ENCODE results near the gene ZCCHC24.

Gene ZCCHC24

DNA sequence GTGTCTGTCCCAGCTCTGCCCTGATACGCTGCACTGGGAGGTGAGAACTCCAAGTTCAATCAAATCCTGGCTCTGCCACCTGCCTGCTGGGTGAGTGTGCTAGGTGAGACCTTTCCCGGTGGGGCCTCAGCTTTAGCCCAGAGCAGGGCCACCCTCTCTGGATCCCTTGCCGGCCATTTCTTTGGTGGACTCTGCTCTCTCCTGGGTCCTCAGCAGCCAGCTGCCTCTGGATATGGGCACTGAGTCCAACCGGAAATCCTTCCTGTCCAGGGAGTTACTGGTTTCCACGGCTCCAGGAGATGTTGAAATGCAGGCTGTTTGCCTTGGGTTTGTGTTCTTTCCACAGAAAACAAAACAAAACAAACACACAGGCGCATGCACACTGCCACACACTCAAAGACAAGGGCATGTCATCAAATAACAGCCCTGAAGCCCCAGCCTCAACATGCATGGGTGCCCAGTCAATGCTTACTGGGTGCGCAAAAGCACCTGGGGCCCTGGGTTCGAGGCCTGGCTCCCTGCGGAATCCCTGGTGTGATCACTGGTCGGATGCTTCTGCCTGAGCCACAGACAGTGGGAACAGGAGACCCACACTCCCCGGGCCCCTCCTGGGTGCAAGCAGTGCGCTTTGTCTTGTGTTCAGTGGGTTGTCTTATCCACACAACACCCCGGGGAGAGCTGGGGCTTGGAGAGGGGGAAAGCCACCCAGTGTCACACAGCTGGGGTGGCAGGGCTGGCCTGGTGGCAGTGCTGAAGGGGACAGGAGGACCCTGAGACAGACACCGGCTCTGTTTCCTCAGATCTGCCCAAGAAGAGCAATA, 65.1 kb downstream of the ZCCHC24 start:
- no peak for DNase-seq

DNA sequence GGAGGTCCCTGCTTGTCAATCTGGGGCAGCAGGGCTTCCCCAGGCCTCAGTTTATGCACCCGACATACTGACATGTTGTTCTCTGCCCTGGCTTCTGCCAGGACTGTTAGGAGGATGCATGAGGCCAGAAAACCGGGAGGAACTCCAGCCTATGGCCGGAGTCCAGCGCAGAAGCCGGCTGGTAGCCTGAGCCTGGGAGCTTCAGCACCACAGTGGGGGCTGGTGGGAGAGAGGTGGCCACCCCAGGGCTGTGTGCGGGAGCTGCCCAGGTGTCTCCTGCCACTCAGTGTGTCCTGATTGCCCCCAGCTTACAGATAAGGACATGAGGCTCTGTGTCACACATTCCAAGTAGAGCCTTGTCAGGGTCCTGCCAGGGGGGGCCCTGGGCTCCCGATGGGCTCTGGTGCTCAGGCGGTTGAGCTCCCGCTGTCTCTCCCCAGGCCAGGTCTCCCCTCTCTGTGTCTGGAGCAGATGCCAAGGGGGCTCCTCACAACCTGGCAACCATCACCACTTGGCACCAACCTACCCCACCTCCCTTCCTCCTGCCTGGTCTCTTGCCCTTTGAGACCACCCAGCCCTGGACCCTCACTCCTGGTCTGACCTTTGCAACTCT, 65.8 kb downstream of the ZCCHC24 start:
- no peak for DNase-seq

DNA sequence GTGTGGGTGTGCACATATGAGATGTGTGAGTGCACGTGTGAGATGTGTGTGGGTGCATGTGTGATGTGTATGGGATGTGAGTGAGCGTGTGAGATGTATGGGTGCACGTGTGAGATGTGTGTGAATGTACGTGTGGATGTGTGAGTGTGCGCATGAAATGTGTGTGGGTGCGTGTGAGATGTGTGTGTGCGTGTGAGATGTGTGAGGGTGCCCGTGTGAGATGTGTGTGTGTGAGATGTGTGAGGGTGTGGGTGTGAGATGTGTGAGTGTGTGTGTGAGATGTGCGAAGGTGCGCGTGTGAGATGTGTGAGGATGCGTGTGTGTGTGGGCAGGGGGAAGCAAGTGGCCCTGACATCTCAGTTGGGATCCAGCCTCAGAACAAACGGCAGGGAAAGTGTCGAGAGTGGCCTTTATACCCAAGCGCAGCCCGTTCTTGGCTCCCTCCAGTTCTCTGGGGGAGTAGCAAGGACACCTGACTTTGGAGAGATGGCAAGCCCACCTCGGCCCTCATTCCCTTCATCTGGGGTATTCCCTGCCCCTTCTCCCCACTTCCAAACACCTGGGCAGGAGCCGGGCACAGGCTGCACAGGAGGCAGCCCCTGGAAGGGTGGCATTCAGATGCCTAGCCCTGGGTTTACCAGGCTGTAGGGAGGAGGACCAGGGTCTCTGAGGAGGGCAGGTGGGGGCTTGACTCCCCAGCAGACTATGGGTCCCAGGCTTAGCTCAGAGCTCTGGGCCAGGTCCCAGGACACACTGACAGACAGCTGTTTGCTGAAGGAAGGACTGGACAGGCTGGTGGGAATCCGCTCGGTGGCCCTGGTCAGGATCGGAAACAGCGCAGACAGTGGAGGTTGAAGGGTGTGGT, 66.5 kb downstream of the ZCCHC24 start:
- no peak for DNase-seq

DNA sequence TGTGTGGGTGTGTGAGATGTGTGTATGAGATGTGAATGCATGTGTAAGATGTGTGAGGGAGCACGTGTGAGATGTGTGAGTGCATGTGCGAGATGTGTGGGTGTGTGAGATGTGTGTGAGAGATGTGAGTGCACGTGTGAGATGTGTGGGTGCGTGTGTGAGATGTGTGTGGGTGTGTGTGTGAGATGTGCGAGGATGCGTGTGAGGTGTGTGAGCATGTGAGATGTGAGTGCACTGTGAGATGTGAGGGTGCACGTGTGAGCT, 67.1 kb downstream of the ZCCHC24 start:
- no peak for DNase-seq

DNA sequence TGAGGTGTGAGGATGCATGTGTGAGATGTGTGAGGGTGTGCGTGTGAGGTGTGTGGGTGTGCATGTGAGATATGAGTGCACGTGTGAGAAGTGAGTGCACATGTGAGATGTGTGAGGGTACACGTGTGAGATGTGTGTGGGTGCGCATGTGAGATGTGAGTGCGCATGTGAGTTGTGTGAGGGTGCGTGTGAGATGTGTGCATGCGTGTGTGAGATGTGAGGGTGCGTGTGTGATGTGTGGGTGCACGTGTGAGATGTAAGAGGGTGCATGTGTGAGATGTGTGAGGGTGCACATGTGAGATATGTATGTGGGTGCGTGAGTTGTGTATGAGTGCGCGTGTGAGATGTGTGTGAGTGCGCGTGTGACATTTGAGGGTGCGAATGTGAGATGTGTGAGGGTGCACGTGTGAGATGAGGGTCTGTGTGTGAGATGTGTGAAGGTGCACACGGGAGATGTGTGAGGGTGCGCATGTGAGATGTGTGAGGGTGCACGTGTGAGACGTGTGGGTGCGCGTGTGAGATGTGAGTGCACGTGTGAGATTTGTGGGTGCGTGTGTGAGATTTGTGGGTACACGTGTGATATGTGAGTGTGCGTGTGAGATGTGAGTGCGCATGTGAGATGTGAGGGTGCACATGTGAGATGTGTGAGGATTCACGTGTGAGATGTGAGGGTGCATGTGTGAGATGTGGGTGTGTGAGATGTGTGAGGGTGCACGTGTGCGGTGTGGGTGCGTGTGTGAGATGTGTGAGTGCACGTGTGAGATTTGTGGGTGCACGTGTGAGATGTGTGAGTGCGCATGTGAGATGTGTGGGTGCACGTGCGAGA, 67.7 kb downstream of the ZCCHC24 start:
- DNase-seq, result no peak

DNA sequence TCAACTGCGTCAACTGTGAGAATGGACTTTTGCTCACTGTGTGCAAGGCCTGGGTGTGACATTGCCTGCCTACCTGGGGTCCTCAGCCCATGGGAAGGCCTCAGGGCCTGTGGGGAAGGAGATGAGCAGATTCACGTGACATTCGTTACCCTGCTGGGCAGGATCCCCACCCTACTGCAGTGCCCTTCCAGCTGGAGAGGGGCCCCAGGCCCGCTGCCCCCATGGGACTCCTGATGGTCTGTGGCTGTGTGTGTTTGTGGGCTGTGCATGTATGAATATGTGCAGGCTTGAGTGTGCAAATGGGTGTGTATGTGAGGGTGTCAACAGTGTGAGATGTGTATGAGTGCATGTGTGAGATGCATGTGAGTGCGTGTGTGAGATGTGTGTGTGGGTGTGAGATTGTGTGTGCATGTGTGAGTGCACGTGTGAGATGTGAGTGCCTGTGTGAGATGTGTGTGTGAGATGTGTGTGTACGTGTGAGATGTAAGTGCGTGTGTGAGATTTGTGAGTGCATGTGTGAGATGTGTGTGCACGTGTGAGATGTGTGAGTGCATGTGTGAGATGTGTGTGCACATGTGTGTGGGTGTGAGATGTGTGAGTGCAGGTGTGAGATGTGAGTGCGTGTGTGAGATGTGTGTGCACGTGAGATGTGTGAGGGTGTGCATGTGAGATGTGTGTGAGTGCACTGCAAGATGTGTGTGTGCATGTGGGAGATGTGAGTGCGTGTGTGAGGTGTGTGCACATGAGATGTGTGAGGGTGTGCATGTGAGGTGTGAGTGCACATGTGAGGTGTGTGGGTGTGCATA, 68.5 kb downstream of the ZCCHC24 start:
- no peak for DNase-seq

DNA sequence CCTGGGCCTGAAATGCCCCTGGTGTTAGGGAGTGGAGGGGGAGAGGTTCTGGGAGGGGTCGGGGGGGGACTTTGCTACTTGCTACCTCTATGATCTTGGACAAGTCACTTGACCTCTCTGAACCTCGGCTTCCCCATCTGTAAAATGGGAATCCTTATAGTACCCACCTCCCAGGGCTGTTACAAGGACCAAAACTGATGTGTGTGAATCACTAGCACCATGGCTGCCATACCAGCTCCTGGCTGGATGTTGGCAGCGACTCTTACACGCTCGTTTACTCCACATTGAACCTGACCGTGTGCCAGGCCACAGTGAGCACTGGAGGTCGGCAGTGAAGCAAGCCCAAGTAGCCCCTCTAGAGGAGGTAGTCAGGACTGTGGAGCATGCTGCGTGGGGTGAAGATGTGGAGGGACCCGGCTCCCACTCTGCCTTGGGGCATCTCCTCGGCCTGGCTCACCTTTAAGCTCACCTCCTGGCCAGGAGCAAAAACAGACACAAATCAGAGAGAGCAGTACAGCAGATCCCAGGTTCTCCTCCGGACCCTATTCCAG, 69.3 kb downstream of the ZCCHC24 start:
- DNase-seq, result no peak

DNA sequence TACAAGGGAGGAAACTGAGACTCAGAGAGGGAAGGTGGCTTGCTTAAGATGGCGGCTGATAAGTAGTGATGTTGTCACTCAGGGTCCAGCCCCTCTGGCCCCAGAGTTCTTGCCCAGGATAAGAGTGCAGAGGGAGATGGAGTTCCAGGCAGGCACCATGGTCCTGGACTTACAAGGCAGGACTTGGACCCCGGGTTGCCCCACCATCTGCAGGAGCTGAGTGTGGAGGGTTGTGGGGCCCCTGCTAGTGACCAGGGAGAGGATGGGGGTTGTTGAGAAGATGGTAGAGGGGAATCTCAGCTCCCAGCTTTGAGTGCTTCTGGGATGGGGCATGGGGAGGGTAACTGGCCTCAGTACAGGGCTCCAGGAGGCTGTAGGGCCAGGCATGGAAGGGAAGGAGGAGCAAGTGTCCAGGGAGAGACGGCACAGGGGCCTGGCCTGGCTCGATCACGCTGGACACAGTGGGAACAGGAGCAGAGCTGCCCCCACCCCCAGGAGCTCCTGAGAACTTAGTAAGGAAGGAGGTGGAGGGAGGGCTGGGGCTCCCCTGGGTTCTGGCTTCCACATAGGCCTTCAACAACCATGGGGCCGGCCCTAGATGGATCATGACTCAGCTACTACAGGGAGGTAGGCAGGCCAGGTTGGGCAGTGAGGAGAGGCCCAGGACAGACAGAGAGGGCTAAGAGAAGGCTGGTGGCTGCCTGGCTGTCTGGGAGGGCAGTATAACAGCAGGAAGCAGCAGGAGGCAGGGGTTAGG, 69.9 kb downstream of the ZCCHC24 start:
- DNase-seq, result no peak

DNA sequence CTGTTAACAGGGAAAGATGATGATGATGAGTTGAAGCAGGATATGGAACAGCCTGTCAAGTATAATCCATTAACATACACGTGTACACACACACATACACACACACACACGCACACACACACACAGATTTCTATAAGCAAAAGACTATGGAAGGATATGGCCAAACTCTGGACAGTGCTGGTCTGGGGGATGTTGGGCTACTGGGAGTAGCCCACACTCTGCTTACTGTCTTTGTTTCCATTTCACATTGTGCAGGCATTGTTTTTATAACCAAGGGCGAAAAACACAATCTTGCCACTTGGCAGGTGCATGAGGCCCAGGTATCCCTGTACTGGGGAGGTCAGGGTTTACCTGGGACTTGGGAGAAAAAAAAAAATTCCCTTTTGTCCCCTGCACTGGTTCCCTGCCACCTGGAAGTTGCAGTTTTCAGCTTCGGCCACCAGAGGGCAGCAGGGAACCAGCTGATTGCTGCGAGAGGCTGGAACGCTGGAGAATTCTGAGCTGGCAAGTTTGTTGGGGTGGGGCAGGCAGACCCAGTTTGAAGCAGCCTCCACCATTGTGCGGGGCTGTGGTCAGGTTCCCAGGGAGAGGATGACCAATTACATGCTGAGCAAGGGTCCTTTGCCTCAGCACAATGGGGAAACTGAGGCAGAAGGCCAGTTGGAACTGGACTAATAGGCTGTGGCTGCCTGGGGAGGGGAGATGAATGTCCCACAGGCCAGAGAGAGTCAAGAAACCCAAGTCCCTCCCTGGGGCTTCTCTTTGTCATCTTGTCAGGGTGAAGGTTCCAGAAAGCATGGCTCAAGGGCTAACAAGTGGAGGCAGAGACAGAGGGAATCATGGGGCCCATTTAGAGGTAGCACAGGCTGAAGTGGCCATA, 70.9 kb downstream of the ZCCHC24 start:
- DNase-seq, result no peak

DNA sequence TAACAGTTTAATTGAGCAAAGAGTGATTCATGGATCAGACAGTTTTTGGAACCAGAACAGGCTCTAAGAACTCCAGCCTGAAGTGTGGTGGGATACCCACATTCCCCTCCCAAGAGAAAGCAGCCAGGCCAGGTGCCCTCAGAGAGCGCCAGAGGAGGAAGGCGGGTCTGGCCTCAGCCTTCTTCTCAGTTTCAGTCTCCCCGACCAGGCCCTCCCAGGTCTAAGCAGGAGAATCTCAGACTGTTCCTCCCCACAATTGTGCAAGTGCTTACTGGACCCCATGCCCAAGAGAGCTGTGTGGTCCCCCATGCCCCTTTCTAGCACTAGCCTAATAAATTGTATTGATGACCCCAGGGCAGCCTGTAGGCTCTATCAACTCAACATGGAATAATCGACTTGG, 72.6 kb downstream of the ZCCHC24 start:
- DNase-seq, result no peak

DNA sequence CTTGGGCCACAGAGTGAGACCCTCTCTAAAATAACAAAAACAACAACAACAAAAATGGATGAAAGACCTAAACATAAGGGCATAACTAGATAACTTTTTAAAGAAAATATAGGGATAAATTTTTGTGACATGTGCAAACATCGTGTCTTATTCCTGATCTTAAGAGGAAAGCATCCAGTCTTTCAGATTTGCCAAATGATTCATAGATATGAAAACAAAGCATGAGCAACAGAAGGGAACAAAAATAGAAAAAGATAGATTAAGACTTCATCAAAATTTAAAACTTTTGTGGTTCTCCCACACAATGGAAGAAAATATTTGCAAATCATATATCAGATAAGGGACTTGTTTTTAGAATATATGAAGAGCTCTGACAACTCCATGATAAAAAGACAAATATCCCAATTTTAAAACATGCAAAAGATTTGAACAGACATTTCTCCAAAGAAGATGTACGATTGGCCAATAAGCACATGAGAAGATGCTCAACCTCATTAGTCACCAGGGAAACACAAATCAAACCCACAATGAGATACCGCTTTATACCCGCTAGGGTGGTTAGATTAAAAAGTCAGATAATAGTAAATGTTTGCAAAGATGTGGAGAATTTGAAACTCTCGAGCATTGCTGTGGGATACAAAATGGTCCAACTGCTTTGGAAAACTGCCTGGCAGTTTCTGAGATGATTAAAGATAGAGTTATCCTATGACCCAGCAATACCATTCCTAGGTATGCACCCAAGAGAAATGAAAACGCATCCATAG, 77.8 kb downstream of the ZCCHC24 start:
- DNase-seq, result no peak

DNA sequence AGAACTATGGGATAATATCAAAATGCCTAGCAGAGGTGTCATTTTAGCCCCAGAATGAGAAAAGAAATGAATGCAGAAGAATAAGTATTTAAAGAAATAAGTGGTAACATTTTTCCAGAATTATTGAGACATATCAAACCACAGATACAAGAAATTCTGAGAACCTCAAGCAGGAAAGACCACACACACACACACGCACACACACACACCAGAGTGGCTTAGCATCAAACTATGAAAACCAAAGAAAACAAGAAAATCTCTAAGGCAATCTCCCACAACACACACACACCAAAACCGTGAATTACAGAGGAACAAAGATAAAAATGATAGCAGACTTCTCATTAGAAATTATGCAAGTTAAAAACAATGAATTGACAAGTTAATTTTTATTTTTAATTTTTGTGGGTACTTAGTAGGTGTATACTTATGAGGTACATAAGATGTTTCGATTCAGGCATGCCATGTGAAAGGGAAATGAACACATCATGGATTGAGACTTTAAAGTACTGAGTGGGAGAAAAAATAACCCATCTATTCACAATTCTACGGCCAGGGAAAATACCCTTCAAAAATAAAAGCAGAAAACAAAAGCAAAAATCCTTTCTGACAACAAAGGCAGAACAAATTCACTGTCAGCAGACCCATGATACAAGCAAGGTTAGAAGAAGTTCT, 83.6 kb downstream of the ZCCHC24 start:
- peak; percentile 7 for DNase-seq

DNA sequence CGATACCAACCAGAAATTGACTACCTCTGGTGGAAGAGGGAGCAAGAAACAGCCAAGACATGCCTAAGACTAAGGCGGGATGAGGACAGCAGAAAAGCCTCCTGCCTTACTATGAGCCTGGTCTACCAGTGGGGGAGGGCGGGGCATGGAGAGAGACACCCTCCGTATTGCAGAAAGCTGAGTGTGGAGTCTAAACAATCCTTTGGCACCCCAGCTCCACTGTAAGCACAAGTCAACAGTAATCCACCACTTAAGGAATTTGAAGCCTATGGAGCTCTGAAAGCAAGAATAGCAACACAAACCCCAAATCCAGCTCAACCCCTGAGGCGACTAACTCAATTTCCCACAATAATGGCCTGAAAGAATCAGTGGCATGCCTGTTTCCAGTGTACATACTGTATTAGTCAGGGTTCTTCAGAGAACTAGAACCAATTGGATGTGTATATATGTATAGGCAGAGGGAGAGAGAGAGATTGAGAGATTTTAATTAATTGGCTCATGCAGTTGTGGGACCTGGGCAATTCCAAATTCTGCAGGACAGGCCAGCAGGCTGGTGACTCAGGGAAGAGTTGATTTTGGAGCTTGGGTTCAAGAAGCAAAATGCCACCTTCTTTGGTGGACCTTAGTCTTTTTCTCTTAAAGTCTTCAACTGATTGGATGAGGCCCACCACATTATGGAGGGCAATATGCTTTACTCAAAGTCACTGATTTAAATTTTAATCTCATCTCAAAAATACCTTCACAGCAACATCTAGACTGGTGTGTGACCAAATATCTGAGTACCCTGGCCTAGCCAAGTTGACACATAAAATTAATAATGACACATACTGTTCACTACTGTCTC, 84.7 kb downstream of the ZCCHC24 start:
- no peak for DNase-seq

DNA sequence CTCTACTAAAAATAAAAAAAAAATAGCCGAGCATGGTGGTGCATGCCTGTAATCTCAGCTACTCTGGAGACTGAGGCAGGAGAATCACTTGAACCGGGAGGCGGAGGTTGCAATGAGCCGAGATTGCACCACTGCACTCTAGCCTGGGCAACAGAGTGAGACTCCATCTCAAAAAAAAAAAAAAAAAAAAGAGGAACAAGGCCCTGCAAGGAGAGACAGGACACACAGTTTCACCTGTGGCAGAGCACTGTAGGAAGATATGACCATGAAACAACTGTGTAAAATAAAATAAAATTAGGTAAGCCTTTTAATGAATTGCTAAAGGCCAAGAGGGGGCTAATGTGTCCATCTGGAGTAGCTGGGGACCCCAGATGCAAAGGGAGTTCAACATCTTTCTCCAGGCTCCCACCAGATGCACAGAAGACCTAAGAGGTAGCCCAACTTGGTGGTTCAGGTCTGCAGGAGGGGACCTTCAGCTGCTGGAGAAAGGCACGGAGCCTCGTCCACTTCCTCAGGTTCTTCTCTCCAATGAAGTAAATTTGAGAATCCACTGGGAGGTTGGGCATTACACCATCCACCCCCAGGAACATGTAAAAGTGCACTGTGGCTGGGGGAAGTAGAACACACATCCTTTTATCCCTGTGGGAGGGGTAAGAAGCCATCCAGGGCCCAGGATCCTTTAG, 85.5 kb downstream of the ZCCHC24 start:
- DNase-seq, result no peak

DNA sequence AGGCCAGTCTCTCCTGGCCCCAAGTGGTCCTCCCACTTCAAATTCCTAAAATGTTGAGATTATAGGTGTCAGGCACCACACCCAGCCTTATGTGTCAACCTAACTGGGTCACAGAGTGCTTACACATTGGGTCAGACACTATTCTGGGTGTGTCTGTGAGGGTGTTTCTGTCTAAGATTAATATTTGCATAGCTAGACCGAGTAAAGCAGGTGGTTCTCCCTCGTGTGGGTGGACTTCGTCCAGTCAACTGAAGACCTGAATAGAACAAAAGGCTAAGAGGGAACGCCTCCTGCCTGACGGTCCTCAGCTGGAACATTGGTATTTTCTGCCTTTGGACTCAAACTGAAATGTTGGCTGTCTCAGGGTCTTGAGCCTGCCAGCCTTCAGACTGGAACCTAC, 86.6 kb downstream of the ZCCHC24 start:
- no peak for DNase-seq

DNA sequence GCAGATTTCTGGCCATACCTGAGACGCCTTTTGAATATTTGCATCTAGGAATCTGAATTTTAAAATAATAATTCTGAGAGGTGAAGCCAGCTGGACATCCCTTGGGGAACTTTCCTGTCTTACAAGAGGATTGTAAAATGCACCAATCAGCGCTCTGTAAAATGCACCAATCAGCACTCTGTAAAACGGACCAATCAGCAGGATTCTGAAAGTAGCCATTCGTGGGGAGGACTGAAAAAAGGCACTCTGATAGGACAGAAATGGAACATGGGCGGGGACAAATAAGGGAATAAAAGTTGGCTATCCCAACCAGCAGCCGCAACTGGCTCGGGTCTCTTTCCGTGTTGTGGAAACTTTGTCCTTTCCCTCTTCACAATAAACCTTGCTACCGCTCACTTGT, 88.2 kb downstream of the ZCCHC24 start:
- DNase-seq, result no peak

DNA sequence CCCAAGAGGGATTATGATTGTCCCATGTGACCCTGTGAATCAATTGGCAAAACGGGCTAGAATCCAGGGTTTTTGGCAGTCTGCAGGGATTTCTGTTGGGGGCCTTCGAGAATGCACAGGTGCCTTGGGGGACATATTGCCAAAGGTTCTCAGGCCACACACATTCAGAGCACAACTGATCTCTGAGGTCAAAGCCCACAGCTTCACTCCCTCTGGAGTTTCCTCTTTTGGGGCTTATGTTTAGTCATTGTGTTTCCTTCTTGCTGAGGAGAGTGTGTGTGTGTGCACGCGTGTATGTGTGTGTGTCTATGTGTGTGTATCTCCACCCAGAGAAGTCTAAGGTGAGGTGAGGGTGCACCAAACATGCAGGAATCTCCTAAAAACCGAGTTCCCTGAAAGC, 89.3 kb downstream of the ZCCHC24 start:
- DNase-seq, result peak; percentile 68

All from GF-D8 (cell line).